ENCODE results near the gene SERTM2. TPM values are rescaled to one million over a fixed set of nuclear protein-coding genes. Genes with fewer than 3 reads are reported as not detected.

SERTM2 gene
- total and polyA plus RNA-seq, 2 of the 4 experiments (the other 2 are of a cell fraction): under 0.01 to 0.03 TPM

GRCh38 chrX:111481896-111482295, 29.5 kb upstream of the SERTM2 start:
- Histone ChIP-seq H3K4ac (ENCODE audit: low read depth, low read length) (no peak overlapping the region), H4K5ac (ENCODE audit: low read depth, low read length) (no peak overlapping the region), H3K14ac (replicated peaks; ENCODE audit: low read depth, low read length) (no peak overlapping the region), H4K20me1 (ENCODE audit: insufficient read depth, low read length) (no peaks in the 10 kb centered on the region), H3K56ac (ENCODE audit: extremely low read depth, insufficient read depth, low read length) (no peak overlapping the region), H2AFZ (replicated peaks; ENCODE audit: low read length, poor library complexity) (no peak overlapping the region), H4K8ac (ENCODE audit: low read depth in 2 of 2, low read length in 2 of 2) (no peak overlapping the region), H3K18ac (ENCODE audit: low read depth, low read length) (no peak overlapping the region), H3K23ac (ENCODE audit: low read depth, low read length) (no peak overlapping the region), H2BK20ac (ENCODE audit: low read depth, low read length) (no peak overlapping the region), H3K9ac (ENCODE audit: low read depth, low read length) (no peak overlapping the region), H3K9me1 (ENCODE audit: insufficient read depth, low read length) (no peaks in the 10 kb centered on the region), H3K4me2 (ENCODE audit: low read depth, low read length) (no peak overlapping the region), H3K4me1 (ENCODE audit: control insufficient read depth, insufficient read depth, low read length) (no peaks in the 10 kb centered on the region), H3K36me3 (ENCODE audit: control insufficient read depth, insufficient read depth, low read length) (no peaks in the 10 kb centered on the region), H2BK15ac (ENCODE audit: low read depth, low read length) (no peak overlapping the region), H3K27me3 (ENCODE audit: control insufficient read depth, insufficient read depth, low read length) (no peaks in the 10 kb centered on the region), H3K4me3 (ENCODE audit: insufficient read depth, low read depth, low read length) (no peak overlapping the region), H3K9me3 (ENCODE audit: control insufficient read depth, insufficient read depth, low read length) (0 out of 2 replicates have a peak, but pooled peaks cover 2% of the 10 kb centered on the region), H2BK5ac (ENCODE audit: low read depth, low read length, poor library complexity, severe bottlenecking) (no peak overlapping the region), H4K91ac (ENCODE audit: insufficient read depth, low read depth, low read length) (no peak overlapping the region), H3K27ac (ENCODE audit: insufficient read depth, low read length) (no peak overlapping the region), H3K79me1 (ENCODE audit: low read depth in 1 of 2, low read length in 2 of 2) (no peaks in the 10 kb centered on the region), H2AK5ac (ENCODE audit: low read depth, low read length) (no peak overlapping the region), H2BK120ac (ENCODE audit: low read depth, low read length) (no peak overlapping the region), H2AK9ac (replicated peaks; ENCODE audit: low read depth, low read length, poor library complexity) (no peak overlapping the region)
- CTCF ChIA-PET: no interaction called here
- intact Hi-C loops (cut with micrococcal nuclease) (no loop called here), dilution Hi-C loops (cut with HindIII; ENCODE audit: low sequenced_read_pairs, unreplicated experiment) (no loop called here), in situ Hi-C loops (cut with MboI; ENCODE audit: low sequenced_read_pairs) (no loop called here)
- POLR2A ChIA-PET (ENCODE audit: unreplicated experiment): no interaction called here
- ATAC-seq (ENCODE audit: low read depth): no peak
- no TSS peak for BruUV-seq (replicated peaks)
- DNase-seq: no peak
- TF ChIP-seq RFX5 (IDR thresholded peaks at IDR 0.05; ENCODE audit: low read depth, low read length) (no peak), CHD1 (IDR thresholded peaks at IDR 0.05; ENCODE audit: low read depth, low read length) (no peak), FOS (IDR thresholded peaks at IDR 0.05; ENCODE audit: low read depth, low read length) (no peak), NFE2L2 (IDR thresholded peaks at IDR 0.05; ENCODE audit: low read depth, low read length) (no peak), MAZ (IDR thresholded peaks at IDR 0.05; ENCODE audit: borderline replicate concordance, low read depth, low read length) (no peak), MXI1 (IDR thresholded peaks at IDR 0.05; ENCODE audit: borderline replicate concordance, low read depth, low read length) (no peak), MAFK (IDR thresholded peaks at IDR 0.05; ENCODE audit: low read depth, low read length) (no peak), POLR2A (IDR thresholded peaks at IDR 0.05; ENCODE audit: low read depth, low read length) (no peak), RAD21 (IDR thresholded peaks at IDR 0.05; ENCODE audit: low read length) (no peak), RCOR1 (IDR thresholded peaks at IDR 0.05; ENCODE audit: insufficient replicate concordance, low read length) (no peak), CTCF (conservative IDR thresholded peaks at IDR 0.05; ENCODE audit: low read depth, low read length) (no peak), BHLHE40 (IDR thresholded peaks at IDR 0.05; ENCODE audit: low read depth, low read length) (no peak), USF2 (IDR thresholded peaks at IDR 0.05; ENCODE audit: low read depth, low read length) (no peak), SMC3 (IDR thresholded peaks at IDR 0.05; ENCODE audit: low read depth, low read length) (no peak), CEBPB (IDR thresholded peaks at IDR 0.05; ENCODE audit: low read depth, low read length) (no peak)
- TF ChIP-seq, protein P1, sequence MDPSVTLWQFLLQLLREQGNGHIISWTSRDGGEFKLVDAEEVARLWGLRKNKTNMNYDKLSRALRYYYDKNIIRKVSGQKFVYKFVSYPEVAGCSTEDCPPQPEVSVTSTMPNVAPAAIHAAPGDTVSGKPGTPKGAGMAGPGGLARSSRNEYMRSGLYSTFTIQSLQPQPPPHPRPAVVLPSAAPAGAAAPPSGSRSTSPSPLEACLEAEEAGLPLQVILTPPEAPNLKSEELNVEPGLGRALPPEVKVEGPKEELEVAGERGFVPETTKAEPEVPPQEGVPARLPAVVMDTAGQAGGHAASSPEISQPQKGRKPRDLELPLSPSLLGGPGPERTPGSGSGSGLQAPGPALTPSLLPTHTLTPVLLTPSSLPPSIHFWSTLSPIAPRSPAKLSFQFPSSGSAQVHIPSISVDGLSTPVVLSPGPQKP (IDR thresholded peaks at IDR 0.05; ENCODE audit: borderline replicate concordance, low read depth, low read length): no peak

Data from IMR-90 (cell line).